Upper lobe of right lung (tissue), 1 donor: ENCODE data around the gene IL34. TPM values are rescaled to one million over a fixed set of nuclear protein-coding genes. Genes with fewer than 3 reads are reported as not detected.
A peak's percentile ranks its signal among the peaks of the same experiment; 100 is the strongest.

ENCODE experiments used
- ATAC-seq: fragments of 200-7000 bp; cut with Tn5 transposase; one replicate; pipeline ENCODE4 v1.9.1; 2020; ENCODE audit warnings: mild to moderate bottlenecking, moderate library complexity
- DNase-seq: peaks from one replicate; pipeline ENCODE4 v3.0.0-alpha.2; 2020
- H3K27ac ChIP-seq: fragments of 200-600 bp; one replicate; pipeline ENCODE4 v1.8.0; 2022
- H3K27me3 ChIP-seq: fragments of 200-600 bp; one replicate; pipeline ENCODE4 v1.8.0; 2022; ENCODE audit warnings: mild to moderate bottlenecking
- H3K36me3 ChIP-seq: fragments of 200-600 bp; one replicate; pipeline ENCODE4 v1.8.0; 2022
- H3K4me1 ChIP-seq: fragments of 200-600 bp; one replicate; pipeline ENCODE4 v1.8.0; 2022
- H3K4me3 ChIP-seq: fragments of 200-600 bp; one replicate; pipeline ENCODE4 v1.8.0; 2022; ENCODE audit warnings: mild to moderate bottlenecking
- H3K9me3 ChIP-seq: fragments of 200-600 bp; one replicate; pipeline ENCODE4 v1.8.0; 2022
- CTCF ChIP-seq: fragments of 200-600 bp; IDR thresholded peaks from one replicate; pipeline ENCODE4 v1.8.0; 2022; ENCODE audit warnings: antibody characterized with exemption
- intact Hi-C: fragments of 100-400 bp; cut with DNase I; formaldehyde crosslinking; loops from one replicate; pipeline ENCODE4 v1.11.0; 2022
- total RNA-seq: library from RNA; stranded (reverse); fragmentation: NEBNext Ultra II Directional; extraction: Animal tissue kit (Norgen Biotek cat#: 25700); gene quantifications from one replicate; pipeline ENCODE4 v1.2.1, GENCODE V29; 2021
- donor health status: DM: no; HTN: yes; CAD: no; lungs with severe emphysema.

IL34 gene
- total RNA-seq, 1 donor from 2014 or later, result 3.3 TPM

- ATAC-seq (no peak), DNase-seq (no peak)
- Histone ChIP-seq H3K27ac (peak overlapping the region; percentile 73), H3K4me1 (peaks cover 65% of the 10 kb centered on the region), H3K27me3 (no peaks in the 10 kb centered on the region), H3K36me3 (peaks cover 10% of the 10 kb centered on the region), H3K9me3 (no peaks in the 10 kb centered on the region), H3K4me3 (peak overlapping the region; percentile 73)
- intact Hi-C loops, result no loop called here
- no peak for TF ChIP-seq CTCF
These were observed 38.0 kb downstream of the IL34 start for GRCh38 chr16:70684146-70685060.

- ATAC-seq (peak; percentile 9), DNase-seq (no peak)
- H3K27ac ChIP-seq, result peak overlapping the region; percentile 73
- no peak for TF ChIP-seq CTCF
- peaks cover 4% of the 10 kb centered on the region for H3K36me3 ChIP-seq
- no peaks in the 10 kb centered on the region for H3K9me3 ChIP-seq
- H3K4me3 ChIP-seq, result peak overlapping the region; percentile 73
- H3K27me3 ChIP-seq, result no peaks in the 10 kb centered on the region
- intact Hi-C loops, result no loop called here
- peaks cover 74% of the 10 kb centered on the region for H3K4me1 ChIP-seq
These were observed 38.9 kb downstream of the IL34 start for GRCh38 chr16:70685061-70685937.

DNA sequence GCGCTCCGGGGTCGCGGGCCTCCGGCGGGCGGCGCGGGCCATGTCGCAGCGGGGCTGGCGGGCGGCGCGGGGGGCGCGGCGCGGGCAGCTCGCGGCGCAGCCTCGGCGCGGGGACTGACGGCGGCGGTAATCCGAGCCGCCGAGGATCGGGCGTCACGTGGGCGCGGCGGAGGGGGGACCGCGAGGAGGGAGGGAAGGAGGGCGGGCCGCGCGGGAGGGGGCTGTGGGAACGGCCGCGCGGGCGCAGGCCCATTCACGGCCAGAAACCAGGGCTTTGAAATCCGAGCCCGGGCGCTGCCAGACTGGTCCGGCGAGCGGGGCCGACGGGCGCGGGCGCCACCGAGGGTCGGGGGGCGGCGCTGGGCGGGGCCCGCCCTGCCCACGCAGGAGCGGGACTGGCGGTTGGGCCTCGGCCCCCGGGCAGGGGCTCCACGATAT, 39.6 kb downstream of the IL34 start, which contains the start of gene MTSS2:
TSS of gene MTSS2 (minus strand) at position 116 of the 438 bp plus-strand sequence. CDS start 262 bp downstream, outside the sequence.
- intact Hi-C loops, result no loop called here

GRCh38 chr16:70686376-70687101, 40.2 kb downstream of the IL34 start:
- H3K36me3 ChIP-seq, result no peaks in the 10 kb centered on the region
- no peak for ATAC-seq
- intact Hi-C loops, result no loop called here

More for the DNA sequence above, 39.6 kb downstream of the IL34 start, which contains the start of gene MTSS2:
- peak; percentile 69 for ATAC-seq
- no peaks in the 10 kb centered on the region for H3K36me3 ChIP-seq
- H3K27me3 ChIP-seq, result no peaks in the 10 kb centered on the region
- peak within 1 kb of the TSS; percentile 73 for H3K4me3 ChIP-seq
- DNase-seq, result peak; percentile 93
- peaks cover 74% of the 10 kb centered on the region for H3K4me1 ChIP-seq
- H3K27ac ChIP-seq, result peak within 1 kb of the TSS; percentile 82
- TF ChIP-seq CTCF, result no peak
- H3K9me3 ChIP-seq, result no peaks in the 10 kb centered on the region

More at GRCh38 chr16:70686376-70687101, 40.2 kb downstream of the IL34 start:
- no peak for TF ChIP-seq CTCF
- DNase-seq, result no peak
- no peaks in the 10 kb centered on the region for H3K9me3 ChIP-seq
- peak overlapping the region; percentile 82 for H3K27ac ChIP-seq
- H3K4me1 ChIP-seq, result peaks cover 74% of the 10 kb centered on the region
- no peaks in the 10 kb centered on the region for H3K27me3 ChIP-seq
- peak overlapping the region; percentile 39 for H3K4me3 ChIP-seq
